ENCODE results near the gene TDRD9. TPM values are rescaled to one million over a fixed set of nuclear protein-coding genes. Genes with fewer than 3 reads are reported as not detected.

The TDRD9 gene
- total RNA-seq, 1 donor from 2014 or later: not detected

DNA sequence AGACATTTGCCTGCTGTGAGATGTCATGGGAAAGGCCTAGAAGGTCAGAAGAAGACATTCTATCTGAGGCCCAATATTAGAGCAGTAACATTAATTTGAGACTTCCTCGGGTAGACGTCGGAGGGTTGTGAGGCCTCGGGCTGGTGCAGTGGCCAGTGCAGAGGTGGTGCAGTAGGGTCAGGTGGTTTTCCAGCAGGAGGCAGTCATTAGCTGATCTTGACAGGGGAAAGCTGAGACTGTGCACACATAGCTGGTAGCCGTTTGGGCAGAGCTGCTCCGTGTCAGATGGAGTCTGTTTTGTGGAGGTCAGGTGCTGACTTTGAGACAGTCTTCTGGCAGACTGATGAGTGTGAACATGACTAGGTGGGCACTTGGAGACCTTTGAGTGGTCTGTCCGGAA is 91.5 kb downstream of the TDRD9 start:
- Histone ChIP-seq H4K20me1 (ENCODE audit: insufficient read depth, low read length) (no peaks in the 10 kb centered on the region), H3K4me2 (ENCODE audit: low read length) (no peak overlapping the region), H3K27me3 (ENCODE audit: insufficient read depth, low read length) (peaks cover 3% of the 10 kb centered on the region), H3K9me3 (ENCODE audit: insufficient read depth, low read depth, low read length) (no peaks in the 10 kb centered on the region), H3K27ac (ENCODE audit: low read depth, low read length) (no peak overlapping the region), H3K9ac (ENCODE audit: low read length) (no peak overlapping the region), H3K36me3 (ENCODE audit: insufficient read depth, low read length) (no peaks in the 10 kb centered on the region), H3K4me1 (ENCODE audit: insufficient read depth, low read length) (no peaks in the 10 kb centered on the region), H3K4me3 (ENCODE audit: insufficient read depth, low read depth, low read length) (no peak overlapping the region), H2AFZ (ENCODE audit: low read depth, low read length) (no peak overlapping the region), H3K79me2 (ENCODE audit: insufficient read depth, low read length) (no peaks in the 10 kb centered on the region)
- Mint-ChIP-seq H3K27ac (ENCODE audit: unreplicated experiment) (no peak overlapping the region), H3K4me3 (ENCODE audit: unreplicated experiment) (no peak overlapping the region), H3K36me3 (ENCODE audit: low read depth, unreplicated experiment) (peaks cover 2% of the 10 kb centered on the region), H3K4me1 (ENCODE audit: low read depth, unreplicated experiment) (peaks cover 20% of the 10 kb centered on the region), H3K27me3 (ENCODE audit: low read depth, unreplicated experiment) (peaks cover 15% of the 10 kb centered on the region), H3K9me3 (ENCODE audit: unreplicated experiment) (peaks cover 1% of the 10 kb centered on the region)
- TF ChIP-seq CTCF (IDR thresholded peaks at IDR 0.05; ENCODE audit: insufficient read depth, low read depth, low read length): no peak
- no peak for TF ChIP-seq EZH2 (IDR thresholded peaks at IDR 0.05; ENCODE audit: insufficient read depth, low read length)
- DNase-seq (ENCODE audit: low read depth) (no peak), FAIRE-seq (no peak)

GRCh38 chr14:104020471-104020870 is 92.2 kb downstream of the TDRD9 start:
- no peaks in the 10 kb centered on the region for H3K79me2 ChIP-seq (ENCODE audit: insufficient read depth, low read length)
- Mint-ChIP-seq H3K9me3 (ENCODE audit: unreplicated experiment) (peaks cover 1% of the 10 kb centered on the region), H3K4me3 (ENCODE audit: unreplicated experiment) (no peak overlapping the region), H3K27ac (ENCODE audit: unreplicated experiment) (no peak overlapping the region), H3K36me3 (ENCODE audit: low read depth, unreplicated experiment) (peaks cover 2% of the 10 kb centered on the region), H3K27me3 (ENCODE audit: low read depth, unreplicated experiment) (peaks cover 15% of the 10 kb centered on the region), H3K4me1 (ENCODE audit: low read depth, unreplicated experiment) (peaks cover 17% of the 10 kb centered on the region)
- H2AFZ ChIP-seq (ENCODE audit: low read depth, low read length): no peak overlapping the region
- peaks cover 3% of the 10 kb centered on the region for H3K27me3 ChIP-seq (ENCODE audit: insufficient read depth, low read length)
- no peaks in the 10 kb centered on the region for H3K4me1 ChIP-seq (ENCODE audit: insufficient read depth, low read length)
- TF ChIP-seq CTCF (IDR thresholded peaks at IDR 0.05; ENCODE audit: insufficient read depth, low read depth, low read length): no peak
- TF ChIP-seq EZH2 (IDR thresholded peaks at IDR 0.05; ENCODE audit: insufficient read depth, low read length): no peak
- DNase-seq (ENCODE audit: low read depth) (no peak), FAIRE-seq (no peak)
- H3K9ac ChIP-seq (ENCODE audit: low read length): no peak overlapping the region
- no peaks in the 10 kb centered on the region for H4K20me1 ChIP-seq (ENCODE audit: insufficient read depth, low read length)
- no peaks in the 10 kb centered on the region for H3K9me3 ChIP-seq (ENCODE audit: insufficient read depth, low read depth, low read length)
- no peaks in the 10 kb centered on the region for H3K36me3 ChIP-seq (ENCODE audit: insufficient read depth, low read length)
- no peak overlapping the region for H3K4me3 ChIP-seq (ENCODE audit: insufficient read depth, low read depth, low read length)
- no peak overlapping the region for H3K4me2 ChIP-seq (ENCODE audit: low read length)
- no peak overlapping the region for H3K27ac ChIP-seq (ENCODE audit: low read depth, low read length)

DNA sequence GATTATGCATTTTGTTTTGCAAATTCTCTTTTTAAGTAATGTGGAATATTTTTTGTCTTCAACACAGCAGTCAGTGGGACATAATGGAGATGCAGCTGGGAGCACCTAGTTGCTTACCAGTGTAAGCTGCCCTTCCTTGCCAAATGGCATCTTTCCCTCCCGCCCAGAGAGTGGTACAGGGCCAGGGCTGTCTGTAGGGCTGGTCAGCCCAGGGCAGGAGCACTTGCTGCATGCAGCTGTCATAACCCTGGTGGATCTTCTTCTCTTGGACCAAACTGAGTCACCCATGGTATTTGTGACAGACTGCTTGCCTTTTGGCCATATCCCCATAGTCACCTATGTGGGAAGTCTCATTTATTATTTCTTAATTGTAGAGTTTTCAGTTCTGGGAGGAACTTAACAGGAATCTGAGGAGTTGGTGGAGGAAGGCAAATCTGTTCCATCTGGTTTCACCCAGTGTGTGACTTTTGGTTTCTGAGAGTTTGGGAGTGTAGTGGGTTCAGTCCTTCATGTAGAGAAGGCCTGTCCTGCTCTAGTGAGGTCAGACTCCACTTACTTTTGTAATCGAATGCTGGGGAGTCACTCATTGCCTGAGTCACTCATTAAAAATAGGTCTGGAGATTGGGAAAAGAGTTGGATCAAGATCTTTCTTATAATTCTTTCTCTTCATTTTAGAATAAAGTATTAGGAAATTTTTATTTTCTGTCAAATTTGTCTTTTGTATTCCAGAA is 95.2 kb downstream of the TDRD9 start:
- H3K36me3 ChIP-seq (ENCODE audit: insufficient read depth, low read length): no peaks in the 10 kb centered on the region
- Mint-ChIP-seq H3K9me3 (ENCODE audit: unreplicated experiment) (peaks cover 1% of the 10 kb centered on the region), H3K36me3 (ENCODE audit: low read depth, unreplicated experiment) (peaks cover 2% of the 10 kb centered on the region), H3K27me3 (ENCODE audit: low read depth, unreplicated experiment) (peaks cover 21% of the 10 kb centered on the region), H3K27ac (ENCODE audit: unreplicated experiment) (no peak overlapping the region), H3K4me1 (ENCODE audit: low read depth, unreplicated experiment) (no peaks in the 10 kb centered on the region), H3K4me3 (ENCODE audit: unreplicated experiment) (no peak overlapping the region)
- H3K4me2 ChIP-seq (ENCODE audit: low read length): no peak overlapping the region
- no peak for DNase-seq (ENCODE audit: low read depth)
- H3K27me3 ChIP-seq (ENCODE audit: insufficient read depth, low read length): no peaks in the 10 kb centered on the region
- no peak overlapping the region for H2AFZ ChIP-seq (ENCODE audit: low read depth, low read length)
- H3K4me1 ChIP-seq (ENCODE audit: insufficient read depth, low read length): no peaks in the 10 kb centered on the region
- FAIRE-seq: no peak
- H3K9me3 ChIP-seq (ENCODE audit: insufficient read depth, low read depth, low read length): no peaks in the 10 kb centered on the region
- H3K4me3 ChIP-seq (ENCODE audit: insufficient read depth, low read depth, low read length): no peak overlapping the region
- TF ChIP-seq EZH2 (IDR thresholded peaks at IDR 0.05; ENCODE audit: insufficient read depth, low read length) (no peak), CTCF (IDR thresholded peaks at IDR 0.05; ENCODE audit: insufficient read depth, low read depth, low read length) (no peak)
- no peak overlapping the region for H3K27ac ChIP-seq (ENCODE audit: low read depth, low read length)
- no peak overlapping the region for H3K9ac ChIP-seq (ENCODE audit: low read length)
- H3K79me2 ChIP-seq (ENCODE audit: insufficient read depth, low read length): no peaks in the 10 kb centered on the region
- H4K20me1 ChIP-seq (ENCODE audit: insufficient read depth, low read length): no peaks in the 10 kb centered on the region
